ENCODE data around the gene TSPEAR. TPM values are rescaled to one million over a fixed set of nuclear protein-coding genes. Genes with fewer than 3 reads are reported as not detected.

TSPEAR gene
- total and polyA plus RNA-seq, 2 of the 13 experiments (the other 11 are each of a cell fraction or from before 2014, with no cell fraction given), result 0.07 to 0.32 TPM

- no TSS peak for BruUV-seq (replicated peaks)
- intact Hi-C loops (cut with micrococcal nuclease; ENCODE audit: unreplicated experiment) (no loop called here), in situ Hi-C loops (cut with HindIII; ENCODE audit: extremely low pct_ligation_motif_present, low pct_unique_long_range_greater_than_20kb) (no loop called here)
- Histone ChIP-seq H3K36me3 (replicated peaks in 1 of 2; ENCODE audit: control insufficient read depth in 1 of 2, insufficient read depth in 2 of 2, low read length in 2 of 2) (no peaks in the 10 kb centered on the region), H3K4me2 (ENCODE audit: low read depth, low read length) (no peak overlapping the region), H4K20me1 (ENCODE audit: insufficient read depth, low read length) (no peaks in the 10 kb centered on the region), H3K4me3 (replicated peaks in 1 of 3; ENCODE audit: insufficient read depth in 1 of 3, low read depth in 2 of 3, low read length in 3 of 3) (no peak overlapping the region), H3K4me1 (ENCODE audit: insufficient read depth, low read length) (peaks cover 29% of the 10 kb centered on the region), H3K79me2 (ENCODE audit: insufficient read depth, low read length) (no peaks in the 10 kb centered on the region), H3K27me3 (ENCODE audit: control insufficient read depth in 1 of 2, insufficient read depth in 2 of 2, low read length in 2 of 2) (peaks cover 5 to 42% of the 10 kb centered on the region in 2 experiments; a peak in 4 of 5 replicates), H3K9me3 (ENCODE audit: low read length) (no peaks in the 10 kb centered on the region), H3K9ac (ENCODE audit: insufficient read depth, low read depth, low read length) (no peak overlapping the region), H2AFZ (ENCODE audit: low read length) (no peak overlapping the region), H3K27ac (ENCODE audit: extremely low read length, insufficient read depth, low read length) (no peak overlapping the region)
- no peak for DNase-seq (ENCODE audit: low spot score)
- POLR2A ChIA-PET, result no interaction called here
- ATAC-seq, result no peak
- WGBS (ENCODE audit: low lambda C conversion rate), result 50% methylated on average over 4 of the region's 8 CpGs
- TF ChIP-seq FOXP1 (IDR thresholded peaks at IDR 0.05), result no peak
- TF ChIP-seq FOXP1 (CRISPR knock-in tag; IDR thresholded peaks at IDR 0.05), result no peak
- no peak for TF ChIP-seq ZBTB21 (CRISPR knock-in tag; IDR thresholded peaks at IDR 0.05)
- TF ChIP-seq HDAC2 (CRISPR knock-in tag; IDR thresholded peaks at IDR 0.05), result no peak
- no peak for TF ChIP-seq ZNF431 (CRISPR knock-in tag; IDR thresholded peaks at IDR 0.05; ENCODE audit: borderline replicate concordance, low read depth)
- TF ChIP-seq KLF15 (CRISPR knock-in tag; IDR thresholded peaks at IDR 0.05; ENCODE audit: borderline replicate concordance), result no peak
- TF ChIP-seq CEBPB (IDR thresholded peaks at IDR 0.05; ENCODE audit: borderline replicate concordance, low read depth, low read length), result no peak
- no peak for TF ChIP-seq CREBL2 (CRISPR knock-in tag; IDR thresholded peaks at IDR 0.05; ENCODE audit: borderline replicate concordance)
- no peak for TF ChIP-seq JDP2 (CRISPR knock-in tag; IDR thresholded peaks at IDR 0.05; ENCODE audit: borderline replicate concordance)
- TF ChIP-seq ZNF142 (CRISPR knock-in tag; IDR thresholded peaks at IDR 0.05), result no peak
- CTCF ChIA-PET (ENCODE audit: low intra/inter-chr PET ratio, low total read pairs), result no interaction called here
- no peak for FAIRE-seq
Observed at GRCh38 chr21:44758141-44758561, 46.8 kb upstream of the TSPEAR start.
